Left cardiac atrium (tissue), 4 donors: ENCODE measurements around the gene DUS1L. TPM values are rescaled to one million over a fixed set of nuclear protein-coding genes. Genes with fewer than 3 reads are reported as not detected.

ENCODE experiments used
- ATAC-seq, 2 donors: fragments of 200-7000 bp; cut with Tn5 transposase; one replicate each; pipeline ENCODE4 v1.9.1; 2020; ENCODE audit warnings: mild to moderate bottlenecking in 2 of 2, moderate library complexity in 2 of 2
- DNase-seq: peaks from one replicate; pipeline ENCODE4 v3.0.0-alpha.2; 2020
- intact Hi-C, 2 donors: fragments of 100-400 bp; cut with DNase I; formaldehyde crosslinking; loops; one replicate each; pipeline versions ENCODE4 v1.14.1 to v1.15.1; 2022 to 2023
- long read RNA-seq: library from polyadenylated mRNA; unstranded; transcript quantifications from one replicate; pipeline ENCODE4 v2.0.0, GENCODE V29; 2021
- total RNA-seq, 2 donors: library from RNA; stranded (reverse); fragmentation: NEBNext Ultra II Directional; extraction: Animal tissue kit (Norgen Biotek cat#: 25700); gene quantifications; one replicate each; pipeline ENCODE4 v1.2.1, GENCODE V29; 2021
- donor health status: DM: no; HTN: yes; CAD: no.
- donor health status: DM: no; HTN: yes; CAD: no; lungs with severe emphysema.
- donor health status: DM: yes; HTN: yes; CAD: no.
- donor health status: Dilated cardiomyopathy.

DUS1L gene
- total RNA-seq = 10 to 100 TPM; 59.2 to 65.4 TPM
- long read RNA-seq, partial matches to known transcripts = 5 of 14 reads
- long read RNA-seq, other reads (novel, unspliced or antisense) = 8 of 14 reads

- DNase-seq (peak; percentile 71), ATAC-seq (peak; percentile 80 to 84)
- intact Hi-C loops = no loop called here
These were observed at the start of gene DUS1L for GRCh38 chr17:82065638-82066303. TSS of gene DUS1L (minus strand) at chr17:82065804. CDS start at chr17:82065059, 745 bp downstream.

DNA sequence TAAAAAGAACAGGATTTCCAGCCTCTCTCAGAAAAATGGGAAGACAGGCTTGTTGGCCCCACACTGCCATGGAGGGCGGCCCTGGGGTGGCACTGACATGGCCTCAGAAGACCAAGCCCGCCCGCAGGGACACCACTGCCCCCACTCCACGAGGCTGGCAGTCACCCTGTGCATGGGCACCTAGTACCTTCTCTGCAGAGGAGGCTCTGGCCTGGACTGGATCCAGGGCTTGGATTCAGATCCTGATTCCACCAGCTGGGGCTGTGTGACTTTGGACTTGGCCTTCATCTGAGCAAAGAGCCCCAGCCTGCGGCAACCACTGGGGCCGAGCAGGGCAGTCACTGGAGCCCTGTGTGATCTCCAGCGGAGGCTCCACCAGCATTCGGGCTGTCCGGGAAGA is 49.3 kb upstream of the DUS1L start:
- intact Hi-C loops = no loop called here
- ATAC-seq (no peak), DNase-seq (no peak)

GRCh38 chr17:82114447-82114846 is 48.8 kb upstream of the DUS1L start:
- ATAC-seq (no peak), DNase-seq (no peak)
- intact Hi-C loops = no loop called here

DNA sequence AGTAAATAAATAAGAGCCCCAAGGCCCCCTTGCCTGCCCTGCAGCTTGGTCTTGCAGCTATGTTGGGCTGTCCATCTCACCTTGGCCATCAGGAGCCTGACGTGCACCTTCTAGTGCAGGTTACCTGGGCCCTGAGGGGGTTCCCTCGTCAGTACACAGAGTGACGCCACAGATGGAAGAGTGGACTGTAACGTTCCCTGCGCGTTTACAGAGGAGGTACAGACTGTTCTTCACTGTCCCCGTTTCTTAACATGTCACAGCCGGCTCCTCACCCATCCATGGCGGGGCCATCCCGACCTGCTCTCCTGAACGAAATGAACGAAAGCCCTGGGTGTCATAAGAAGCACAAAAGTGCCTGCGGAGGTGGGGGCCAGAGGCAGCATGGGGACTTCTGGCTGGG is 48.3 kb upstream of the DUS1L start:
- intact Hi-C loops = no loop called here
- DNase-seq (no peak), ATAC-seq (no peak)

DNA sequence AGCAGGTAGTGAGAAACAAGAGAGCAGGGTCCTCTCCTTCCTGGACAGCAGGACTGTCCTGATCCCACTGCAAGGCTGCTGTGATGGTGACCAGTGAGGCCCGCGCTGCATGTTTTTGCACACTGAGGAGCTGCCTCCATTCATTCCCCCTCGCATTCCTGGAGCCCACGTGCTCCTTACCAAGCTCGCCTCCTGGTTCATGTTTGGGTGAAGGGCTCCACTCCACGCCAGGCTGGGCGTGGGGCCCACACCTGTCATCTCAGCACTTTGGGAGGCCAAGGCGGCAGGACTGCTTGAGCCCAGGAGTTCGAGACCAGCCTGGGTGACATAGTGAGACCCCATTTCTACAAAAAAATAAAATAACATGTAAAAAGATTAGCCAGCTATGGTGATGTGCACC is 47.8 kb upstream of the DUS1L start:
- DNase-seq (no peak), ATAC-seq (no peak)
- intact Hi-C loops = no loop called here

- DNase-seq = no peak
- intact Hi-C loops = no loop called here
- ATAC-seq = peak in 1 of 2 donors; percentile 32
These were observed 47.3 kb upstream of the DUS1L start for GRCh38 chr17:82112914-82113311.

DNA sequence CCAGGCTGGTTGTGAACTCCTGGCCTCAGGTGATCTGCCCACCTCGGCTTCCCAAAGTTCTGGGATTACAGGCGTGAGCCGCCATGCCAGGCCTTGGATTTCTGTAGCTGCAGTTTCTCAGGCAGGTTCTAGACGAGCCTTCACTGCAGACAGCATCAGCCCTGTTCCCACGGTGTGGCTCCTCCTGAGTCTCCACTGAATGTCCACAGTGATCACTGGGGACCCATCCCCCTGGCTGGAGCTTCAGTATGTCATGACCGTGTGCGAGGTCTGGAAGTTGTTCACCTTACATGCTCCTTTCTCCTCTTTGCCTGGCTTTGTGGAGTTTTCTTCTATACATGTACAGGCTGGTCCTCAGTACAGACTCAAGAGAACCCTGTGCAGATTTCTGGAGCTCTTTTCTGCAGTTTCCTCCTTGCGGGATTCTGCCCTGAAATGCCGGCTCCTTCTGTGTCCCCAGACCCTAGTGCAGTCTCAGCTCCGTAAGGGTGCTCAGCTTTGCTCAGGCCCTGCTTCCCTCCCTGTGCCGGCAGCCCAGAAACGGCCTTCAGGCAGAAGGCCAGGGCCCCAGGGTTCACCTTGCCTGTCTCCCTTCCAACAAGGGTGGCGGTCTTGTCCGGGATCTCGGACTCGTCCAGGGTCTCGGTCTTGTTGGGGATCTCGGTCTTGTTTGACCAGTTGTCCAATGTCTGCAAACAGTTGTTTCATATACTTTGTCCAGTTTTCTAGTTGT is 46.7 kb upstream of the DUS1L start:
- DNase-seq = no peak
- intact Hi-C loops = no loop called here
- no peak for ATAC-seq

DNA sequence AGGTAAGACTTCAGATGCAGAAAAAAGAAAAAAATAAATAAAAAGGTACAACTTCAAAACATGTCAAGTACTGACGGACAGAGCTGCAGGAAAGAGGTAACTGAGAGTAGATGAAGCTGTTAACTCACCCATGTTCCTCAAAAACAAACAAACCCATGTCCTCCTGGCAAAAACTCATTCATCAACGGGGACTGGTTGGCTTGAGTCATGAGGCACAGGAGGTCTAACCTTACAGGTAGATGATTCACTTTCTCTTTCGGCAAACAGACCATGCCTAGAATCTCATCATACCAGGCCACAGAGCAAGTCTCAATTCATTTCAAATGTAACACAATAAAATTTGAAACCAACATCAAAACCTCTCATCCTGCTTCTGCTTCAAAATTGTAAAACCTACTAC is 44.7 kb upstream of the DUS1L start:
- no peak for DNase-seq
- no peak for ATAC-seq
- intact Hi-C loops = no loop called here

- no peak for ATAC-seq
- DNase-seq = no peak
- intact Hi-C loops = no loop called here
These were observed 43.4 kb upstream of the DUS1L start for GRCh38 chr17:82108961-82109475.

GRCh38 chr17:82108496-82108945 is 42.9 kb upstream of the DUS1L start:
- DNase-seq (no peak), ATAC-seq (no peak)
- intact Hi-C loops = no loop called here

DNA sequence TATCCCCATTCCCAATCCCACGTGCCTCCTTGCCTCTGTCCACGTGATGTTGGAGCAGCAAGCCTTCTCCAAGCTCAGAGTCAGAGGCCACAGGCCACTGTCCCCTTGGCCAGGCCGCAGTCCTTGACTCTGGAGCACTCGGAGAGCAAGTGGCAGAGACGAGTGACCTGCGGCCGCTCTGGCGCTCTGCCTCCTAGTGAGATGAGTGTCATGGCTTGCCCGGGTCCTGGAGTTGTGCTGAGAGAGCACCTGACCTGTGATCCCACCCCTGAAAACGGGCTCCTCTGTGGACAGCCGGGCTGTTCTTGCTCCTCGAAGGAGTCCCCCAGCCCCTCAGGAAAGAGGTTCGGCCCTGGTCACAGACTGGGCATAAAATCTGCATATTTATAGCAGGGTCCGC is 42.4 kb upstream of the DUS1L start:
- ATAC-seq (no peak), DNase-seq (no peak)
- intact Hi-C loops = no loop called here

DNA sequence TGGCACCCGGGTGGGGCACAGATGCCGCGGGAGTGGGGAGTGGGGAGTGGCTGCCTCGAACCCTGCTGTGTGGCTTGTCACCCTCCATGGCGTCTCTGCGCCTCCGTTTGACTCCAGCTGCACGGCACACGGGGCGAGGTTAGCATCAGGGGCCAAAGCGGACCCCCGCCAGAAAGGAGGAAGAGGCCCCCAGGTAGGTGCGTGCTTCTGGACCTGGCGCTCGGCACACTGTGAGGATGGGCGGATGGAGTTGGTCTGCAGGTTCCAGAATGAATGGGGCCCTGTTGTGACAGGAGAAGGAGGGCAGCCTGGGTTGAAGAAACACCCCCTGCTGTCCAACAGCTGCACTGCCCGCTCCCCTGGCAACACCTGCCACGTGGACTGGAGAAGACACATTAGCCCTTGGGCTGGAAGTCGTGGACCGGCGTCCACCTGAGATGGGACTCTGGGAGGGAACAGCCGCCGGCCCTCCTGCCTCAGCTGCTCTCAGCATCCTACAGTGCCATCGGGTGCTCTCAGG is 41.8 kb upstream of the DUS1L start:
- intact Hi-C loops = no loop called here
- DNase-seq = no peak
- ATAC-seq = no peak

- intact Hi-C loops = no loop called here
- DNase-seq (no peak), ATAC-seq (peak; percentile 1 to 42)
These were observed 41.2 kb upstream of the DUS1L start for GRCh38 chr17:82106688-82107305.

DNA sequence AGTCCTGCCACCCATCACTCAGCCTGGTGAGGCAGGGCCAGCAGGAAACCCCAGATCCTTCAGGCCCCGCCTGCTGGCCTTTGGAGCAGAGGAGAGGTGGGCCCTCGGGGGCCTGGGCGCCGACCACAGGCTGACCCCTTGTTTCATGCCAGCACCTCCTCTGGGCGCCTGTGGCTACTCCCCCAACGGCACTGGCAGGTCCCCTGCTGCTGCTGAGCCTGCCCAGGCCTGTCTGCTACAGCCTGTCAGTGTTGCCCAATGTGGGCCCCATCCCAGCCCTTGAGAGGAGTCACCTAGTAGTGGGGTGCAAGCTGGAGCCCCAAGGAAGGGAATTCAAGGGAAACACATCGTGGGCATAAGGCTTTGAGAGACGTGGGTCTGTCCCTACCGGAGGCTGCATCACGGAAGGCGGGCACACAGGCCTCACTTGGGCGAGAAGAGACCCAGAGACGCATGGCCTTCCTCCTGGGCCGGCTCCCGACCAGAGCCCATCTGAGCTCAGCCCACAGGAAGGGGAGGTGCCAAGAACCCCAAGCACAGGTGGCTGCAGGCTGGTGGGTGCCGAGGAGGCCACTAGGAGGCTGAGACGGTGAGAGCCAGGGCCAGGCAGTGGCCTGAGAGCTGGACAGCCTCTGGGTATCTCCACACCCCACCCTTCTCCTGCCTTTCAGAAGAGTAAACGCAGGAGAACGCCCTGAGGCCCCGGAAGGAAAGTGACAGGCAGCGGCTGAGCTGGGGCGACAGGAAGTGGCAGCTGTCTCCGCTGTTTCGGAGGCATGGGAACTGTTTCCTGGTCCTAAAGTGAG is 40.5 kb upstream of the DUS1L start:
- ATAC-seq = peak; percentile 16 to 52
- DNase-seq = no peak
- intact Hi-C loops = no loop called here

DNA sequence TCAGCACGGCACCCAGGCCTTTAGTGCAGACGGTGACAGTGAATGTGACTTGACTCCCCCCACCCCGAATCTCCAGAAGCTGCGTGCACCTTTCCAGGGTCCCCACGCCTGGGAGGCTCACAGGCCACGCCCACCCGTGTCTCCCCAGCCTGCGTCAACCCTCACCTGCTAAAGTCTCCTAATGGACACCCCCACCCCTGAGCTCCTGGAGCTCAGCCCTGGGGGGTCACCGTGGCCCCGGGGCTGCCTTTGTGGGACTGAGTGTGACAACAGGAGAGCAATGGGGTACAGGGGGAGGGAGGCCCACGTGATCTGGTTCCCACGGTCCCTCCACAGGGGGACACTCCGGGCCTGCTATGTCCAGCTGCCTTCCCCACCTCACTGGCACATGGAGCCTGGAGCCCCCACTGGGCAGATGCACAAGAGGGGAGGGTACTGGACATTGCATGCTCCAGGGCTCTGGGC is 39.8 kb upstream of the DUS1L start:
- intact Hi-C loops = no loop called here
- DNase-seq = no peak
- no peak for ATAC-seq

GRCh38 chr17:82104797-82105416 is 39.3 kb upstream of the DUS1L start:
- intact Hi-C loops = no loop called here
- DNase-seq (peak; percentile 8), ATAC-seq (no peak)

GRCh38 chr17:82103553-82104451 is 38.2 kb upstream of the DUS1L start:
- DNase-seq (peak; percentile 64), ATAC-seq (peak; percentile 7 to 18)
- intact Hi-C loops = no loop called here
